HK-2 (cell line): Measurements from ENCODE around the gene TMEM150B.

Source experiments
- DNase-seq: peaks from one replicate; pipeline ENCODE4 v3.0.0-alpha.2; 2018; ENCODE audit not compliant: unreplicated experiment

The TMEM150B gene, protein sequence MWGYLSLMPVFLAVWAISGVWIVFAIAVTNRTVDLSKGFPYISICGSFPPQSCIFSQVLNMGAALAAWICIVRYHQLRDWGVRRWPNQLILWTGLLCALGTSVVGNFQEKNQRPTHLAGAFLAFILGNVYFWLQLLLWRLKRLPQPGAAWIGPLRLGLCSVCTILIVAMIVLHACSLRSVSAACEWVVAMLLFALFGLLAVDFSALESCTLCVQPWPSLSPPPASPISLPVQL

DNA sequence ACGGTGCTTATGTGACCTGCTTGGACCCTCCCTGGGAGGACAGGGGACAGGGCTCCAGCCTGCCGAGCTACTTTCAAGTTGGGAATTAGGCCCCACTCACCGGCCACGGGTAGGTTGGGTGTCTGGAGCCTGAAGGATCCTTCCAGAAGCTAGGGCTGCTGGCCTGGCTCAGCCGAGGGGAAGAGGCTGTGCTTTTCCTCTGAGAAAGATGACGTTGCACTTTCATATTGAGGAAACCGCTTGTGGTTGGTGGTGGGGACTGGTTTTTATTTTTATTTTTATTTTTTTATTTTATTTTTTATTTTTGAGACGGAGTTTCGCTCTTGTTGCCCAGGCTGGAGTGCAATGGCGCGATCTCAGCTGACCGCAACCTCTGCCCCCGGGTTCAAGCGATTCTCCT, at the start of gene TMEM150B:
Gene TMEM150B (minus strand): TSS at position 170 of the 400 bp plus-strand sequence. CDS start 4,305 bp downstream, outside the sequence.
- DNase-seq = no peak

DNA sequence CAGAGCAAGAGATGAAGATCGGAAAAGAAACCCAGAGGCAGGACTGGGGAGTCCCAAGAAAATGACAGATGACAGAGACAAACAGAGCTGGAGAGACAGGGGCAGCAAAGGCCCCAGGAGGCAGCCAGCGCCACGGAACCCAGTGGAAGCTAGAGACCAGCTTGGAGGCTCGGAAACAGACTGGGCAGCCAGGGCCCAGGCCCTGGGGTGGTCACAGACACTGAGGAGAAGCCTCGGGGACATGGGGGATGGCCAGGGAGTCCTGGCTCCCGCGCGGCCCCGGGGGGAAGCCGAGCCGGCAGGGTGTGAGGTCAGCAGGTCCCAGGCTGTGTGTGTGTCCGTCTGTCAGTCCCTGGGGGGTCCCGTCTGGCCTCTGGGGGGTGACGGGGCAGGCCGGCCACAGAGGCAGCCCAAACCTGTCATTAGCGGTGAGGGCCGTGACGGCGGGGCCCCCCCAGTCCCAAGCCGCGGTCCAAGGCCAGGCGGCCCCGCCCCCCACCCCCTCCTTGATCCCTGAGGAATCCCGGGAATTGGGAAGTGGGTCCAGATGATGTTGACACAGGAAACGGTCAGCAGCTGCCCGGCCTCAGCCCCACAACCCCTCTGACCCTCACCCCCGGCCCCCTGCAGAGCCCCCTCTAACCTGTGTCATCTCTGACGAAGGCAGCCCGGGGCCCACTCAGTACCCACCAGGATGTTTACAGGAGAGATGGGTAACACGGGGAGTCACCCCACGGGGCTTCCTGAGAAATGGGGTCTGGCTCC, 49.0 kb upstream of the TMEM150B start:
- peak; percentile 84 for DNase-seq

DNA sequence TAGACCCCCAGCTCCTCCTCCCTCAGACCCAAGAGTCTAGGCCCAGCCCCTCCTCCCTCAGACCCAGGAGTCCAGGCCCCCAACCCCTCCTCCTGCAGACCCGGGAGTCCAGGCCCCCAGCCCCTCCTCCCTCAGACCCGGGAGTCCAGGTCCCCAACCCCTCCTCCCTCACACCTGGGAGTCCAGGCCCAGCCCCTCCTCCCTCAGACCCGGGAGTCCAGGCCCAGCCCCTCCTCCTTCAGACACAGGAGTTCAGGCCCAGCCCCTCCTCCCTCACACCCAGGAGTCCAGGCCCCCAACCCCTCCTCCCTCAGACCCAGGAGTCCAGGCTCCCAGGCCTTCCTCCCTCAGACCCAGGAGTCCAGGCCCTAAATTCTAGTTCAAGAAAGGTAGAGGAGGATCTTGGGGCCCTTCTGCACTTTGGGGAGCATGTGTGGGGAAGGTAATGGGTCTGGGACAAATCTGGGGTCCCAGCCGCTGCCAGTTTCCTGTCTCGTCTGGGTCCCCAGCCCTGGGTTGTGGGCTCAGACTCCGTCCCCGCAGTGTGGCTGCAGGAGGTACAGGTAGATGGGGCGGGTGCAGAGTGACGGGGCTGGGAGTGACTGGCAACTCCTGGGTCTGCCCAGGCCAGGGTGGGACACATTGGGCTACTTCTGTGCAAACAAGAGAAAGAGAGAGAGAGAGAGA, 48.3 kb upstream of the TMEM150B start:
- peak; percentile 55 for DNase-seq

DNA sequence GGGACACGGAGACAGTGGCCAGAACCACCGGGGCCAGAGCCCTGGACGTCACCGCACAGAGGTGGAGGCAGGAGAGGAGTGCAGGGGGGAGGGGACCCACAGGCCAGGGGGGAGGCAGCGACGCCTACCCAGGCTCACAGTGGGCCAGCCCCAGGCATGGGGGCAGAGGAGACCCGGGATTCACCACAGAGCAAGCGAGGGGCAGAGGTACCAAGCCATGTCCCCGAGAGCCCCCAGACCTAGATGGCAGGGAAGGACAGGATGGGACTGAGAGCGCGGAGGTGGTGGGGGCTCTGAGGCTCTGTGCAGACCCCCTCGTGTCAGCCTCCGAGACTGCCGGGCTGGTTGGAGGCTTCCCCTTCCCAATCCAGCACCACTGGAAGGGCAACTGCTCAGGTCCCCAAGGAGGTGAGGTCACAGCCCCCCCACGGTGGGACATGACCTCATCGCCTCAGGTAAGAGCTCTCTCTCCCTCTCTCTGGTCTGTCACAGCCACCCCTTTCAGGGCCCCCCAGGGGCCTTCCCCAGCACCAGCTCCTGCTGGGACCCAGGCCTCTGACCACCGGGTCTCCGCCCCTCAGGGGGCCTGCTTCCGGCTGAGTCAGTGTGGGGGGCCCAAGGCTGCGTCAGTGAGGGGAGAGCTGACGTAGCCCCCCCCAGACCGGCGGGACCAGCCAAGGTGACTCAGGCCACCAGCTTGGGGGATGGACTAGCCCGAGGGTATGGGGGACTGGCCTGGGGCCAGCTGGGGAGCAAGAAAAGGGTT, 47.4 kb upstream of the TMEM150B start:
- DNase-seq = peak; percentile 88

DNA sequence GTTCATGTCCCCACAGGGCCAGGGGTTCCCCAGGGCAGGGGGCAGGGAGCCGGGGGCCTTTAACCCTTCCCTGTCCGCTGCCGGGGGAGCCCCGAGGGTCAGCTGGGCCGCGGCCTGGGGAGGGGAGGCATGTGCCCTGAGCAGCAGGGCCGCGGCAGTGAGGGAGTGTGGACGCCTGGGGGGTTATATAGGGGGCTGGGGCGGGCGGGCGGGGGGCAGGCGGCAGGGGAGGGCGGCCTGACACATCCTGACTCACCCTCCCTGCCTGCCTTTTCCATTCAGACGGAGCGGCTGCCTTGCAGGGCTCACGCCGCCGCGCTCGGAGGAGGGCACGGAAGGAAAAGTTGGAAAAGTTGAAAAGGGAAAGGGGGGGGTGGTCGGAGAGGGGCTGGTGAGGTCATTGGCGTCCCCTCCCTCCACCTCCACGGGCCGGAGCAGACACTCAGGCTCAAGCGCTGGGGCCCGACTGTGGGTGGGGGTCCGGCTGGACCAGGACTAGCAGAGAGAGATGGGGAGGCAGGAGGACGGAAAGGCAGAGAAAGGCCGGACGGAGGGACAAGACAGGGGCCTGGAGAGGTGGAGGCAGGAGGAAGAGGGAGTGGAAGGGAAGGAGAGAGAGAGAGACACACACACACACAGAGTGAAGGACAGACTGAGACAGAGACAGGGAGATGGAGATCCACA, 45.3 kb upstream of the TMEM150B start, which contains the start of gene IL11:
Gene IL11 (minus strand): TSS at position 159 of the 684 bp plus-strand sequence. CDS start 153 bp downstream, at position 6.
- DNase-seq = peak; percentile 84

DNA sequence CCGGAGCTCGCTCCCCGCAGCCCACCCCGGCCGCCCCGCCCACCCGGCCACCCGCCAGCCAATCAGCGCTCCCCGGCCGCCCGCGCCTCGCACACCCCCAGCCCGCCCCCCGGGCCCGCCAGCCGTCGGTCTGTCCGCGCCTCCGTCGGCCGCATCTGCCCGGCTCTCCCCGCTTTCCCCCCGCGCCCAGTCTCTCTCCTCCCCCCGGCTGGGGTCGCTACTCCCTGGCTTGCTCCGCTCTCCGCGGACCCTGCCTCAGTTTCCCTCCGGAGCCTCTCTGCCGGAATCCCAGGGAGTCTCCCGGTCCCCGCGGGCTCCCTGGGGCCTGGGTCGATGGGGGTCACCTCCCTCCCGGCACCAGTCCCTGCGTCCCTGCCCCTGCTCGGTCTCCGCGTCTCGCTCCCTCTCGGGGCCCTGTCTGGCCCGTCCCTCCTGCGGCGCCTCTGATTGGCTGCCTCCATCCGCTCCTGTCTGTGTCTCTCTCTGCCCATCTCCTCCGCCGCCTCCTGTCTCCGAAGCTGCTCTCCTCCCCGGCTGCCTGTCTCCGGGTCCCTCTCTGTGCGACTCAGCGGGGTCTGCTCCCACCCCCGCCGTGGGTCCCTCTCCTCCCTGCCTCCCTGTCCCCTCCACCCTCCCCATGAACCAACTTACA, 44.6 kb upstream of the TMEM150B start:
- DNase-seq = peak; percentile 83

DNA sequence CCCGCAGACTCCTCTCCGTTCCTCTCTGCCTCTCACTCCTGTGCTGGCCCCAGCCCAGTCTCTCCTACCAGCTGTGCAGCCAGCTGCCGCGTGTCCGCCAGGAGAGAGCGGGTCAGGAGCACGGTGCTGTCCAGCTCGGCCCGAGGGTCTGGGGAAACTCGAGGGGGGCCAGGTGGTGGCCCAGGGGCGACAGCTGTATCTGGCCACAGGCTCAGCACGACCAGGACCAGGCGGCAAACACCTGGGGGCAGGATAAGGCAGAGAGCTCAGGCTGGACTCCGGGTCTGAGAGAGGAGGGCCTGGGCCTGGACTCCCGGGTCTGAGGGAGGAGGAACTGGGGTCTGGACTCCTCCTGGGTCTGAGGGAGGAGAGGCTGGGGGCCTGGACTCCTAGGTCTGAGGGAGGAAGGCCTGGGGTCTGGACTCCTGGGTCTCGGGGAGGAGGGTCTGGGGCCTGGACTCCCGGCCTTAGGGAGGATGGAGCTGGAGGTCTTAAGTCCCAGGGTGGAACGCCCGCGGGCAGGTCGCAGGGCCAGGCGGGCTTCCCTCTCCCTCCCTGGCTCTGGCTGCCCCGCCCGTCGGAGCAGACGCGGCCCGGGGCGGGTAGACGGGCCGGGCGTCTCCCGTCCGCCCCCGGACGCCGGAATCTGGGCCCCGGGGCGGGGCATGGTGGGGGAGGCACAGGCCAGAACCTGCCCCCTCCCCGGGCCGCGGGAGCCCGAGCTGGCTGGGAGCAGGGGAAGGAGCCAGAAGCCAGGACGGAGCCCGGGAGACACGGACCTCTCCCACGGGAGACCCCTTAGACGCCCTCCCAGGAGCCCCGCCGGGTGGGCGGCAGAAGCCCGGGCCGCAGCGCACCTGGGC, 43.8 kb upstream of the TMEM150B start:
- peak; percentile 59 for DNase-seq

DNA sequence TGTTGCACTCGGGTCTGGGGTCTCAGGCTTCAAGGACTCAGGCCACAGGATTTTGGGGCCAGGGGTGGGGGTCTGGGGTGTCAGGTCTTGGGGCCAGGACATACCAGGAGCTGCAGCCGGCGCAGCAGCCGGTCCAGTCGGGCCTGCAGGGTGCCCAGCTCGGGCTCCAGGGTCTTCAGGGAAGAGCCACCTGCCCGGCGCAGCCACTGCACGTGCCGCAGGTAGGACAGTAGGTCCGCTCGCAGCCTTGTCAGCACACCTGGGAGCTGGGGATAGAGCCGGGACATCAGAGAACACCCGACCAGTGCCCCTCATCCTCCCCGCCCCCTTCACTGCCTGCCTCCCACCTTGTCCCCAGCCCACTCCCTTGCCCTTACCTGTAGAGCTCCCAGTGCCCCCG, 43.0 kb upstream of the TMEM150B start:
- DNase-seq = no peak

DNA sequence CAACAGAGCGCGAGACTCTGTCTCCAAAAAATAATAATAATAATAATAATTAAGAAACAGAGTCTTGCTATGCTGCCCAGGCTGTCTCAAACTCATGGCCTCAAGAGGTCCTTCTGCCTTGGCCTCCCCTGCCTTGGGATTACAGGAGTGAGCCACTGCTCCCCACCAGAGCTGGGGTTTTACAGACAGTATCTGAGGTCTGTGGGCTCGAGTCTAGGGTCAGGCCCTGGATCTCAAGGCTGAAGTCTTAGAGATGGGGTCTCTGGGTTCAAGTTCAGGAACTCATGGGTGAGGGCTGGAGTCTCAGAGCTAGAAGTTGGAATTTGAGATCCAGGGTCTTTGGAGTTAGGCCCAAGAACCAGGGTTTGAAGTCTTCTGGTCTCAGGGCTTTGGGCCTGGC, 41.6 kb upstream of the TMEM150B start:
- DNase-seq = no peak

DNA sequence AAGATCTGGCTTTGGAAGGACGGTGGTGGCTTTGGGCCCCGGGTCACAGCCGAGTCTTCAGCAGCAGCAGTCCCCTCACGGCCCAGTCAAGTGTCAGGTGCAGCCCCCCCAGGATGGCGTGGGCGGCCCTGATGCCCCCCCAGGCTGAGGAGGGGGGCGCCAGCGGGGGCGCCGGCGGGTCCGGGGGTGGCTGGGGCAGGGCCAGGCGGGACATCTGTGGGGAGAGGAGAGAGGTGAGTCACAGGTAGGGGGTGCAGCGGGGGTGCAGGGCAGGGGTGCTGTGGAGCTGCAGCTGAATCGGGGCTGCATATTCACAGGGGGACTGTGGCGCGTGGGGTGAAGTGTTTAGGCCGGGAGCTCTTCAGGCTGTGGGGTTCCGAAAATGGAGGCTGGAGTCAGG, 40.8 kb upstream of the TMEM150B start:
- DNase-seq = no peak

DNA sequence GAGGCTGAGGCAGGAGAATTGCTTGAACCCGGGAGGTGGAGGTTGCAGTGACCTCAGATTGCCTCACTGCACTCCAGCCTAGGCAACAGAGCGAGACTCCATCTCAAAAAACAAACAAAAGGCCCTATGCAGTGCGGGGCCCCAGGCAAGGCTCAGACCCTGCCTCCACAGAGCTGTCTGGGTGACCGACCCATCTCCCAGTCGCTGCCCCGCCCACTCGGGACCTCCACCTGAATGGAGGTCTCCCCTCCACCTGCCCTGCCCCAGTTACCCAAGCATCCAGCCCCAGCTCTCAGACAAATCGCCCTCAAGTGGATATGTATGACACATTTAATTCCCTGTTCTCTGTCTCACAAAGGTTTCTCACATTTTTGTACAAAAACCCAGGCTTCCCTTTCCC, 40.1 kb upstream of the TMEM150B start:
- DNase-seq = no peak

DNA sequence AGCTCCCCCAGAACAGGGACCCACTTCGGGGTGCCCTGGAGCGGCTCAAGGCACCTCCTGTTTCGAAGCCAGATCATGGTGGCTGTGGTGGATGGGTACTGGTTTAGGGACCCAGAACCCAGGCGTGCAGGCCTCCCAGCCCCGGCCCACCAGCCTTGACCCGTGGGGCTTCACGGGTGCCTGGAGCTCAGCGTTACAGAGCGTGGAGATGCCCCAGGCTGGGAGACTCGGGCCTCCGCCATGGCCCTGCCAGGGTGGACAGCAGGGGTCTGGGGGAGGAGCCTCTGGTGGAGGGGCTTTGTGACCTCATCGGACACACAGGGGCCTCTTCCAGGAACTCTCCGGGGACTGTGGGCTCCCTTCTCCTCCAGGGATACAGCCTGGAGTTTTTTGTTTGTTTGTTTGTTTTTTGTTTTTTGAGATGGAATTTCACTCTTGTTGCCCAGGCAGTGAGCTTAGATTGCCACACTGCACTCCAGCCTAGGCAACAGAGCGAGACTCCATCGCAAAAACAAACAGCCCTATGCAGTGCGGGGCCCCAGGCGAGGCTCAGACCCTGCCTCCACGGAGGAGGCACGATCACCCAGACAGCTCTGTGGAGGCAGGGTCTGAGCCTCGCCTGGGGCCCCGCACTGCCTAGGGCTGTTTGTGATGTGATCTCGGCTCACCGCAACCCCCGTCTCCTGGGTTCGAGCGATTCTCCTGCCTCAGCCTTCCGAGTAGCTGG, 38.0 kb upstream of the TMEM150B start, which contains the start of gene GARIN5B:
Gene GARIN5B (minus strand): TSS at position 271 of the 727 bp plus-strand sequence. CDS start 194 bp downstream, at position 77.
- no peak for DNase-seq

DNA sequence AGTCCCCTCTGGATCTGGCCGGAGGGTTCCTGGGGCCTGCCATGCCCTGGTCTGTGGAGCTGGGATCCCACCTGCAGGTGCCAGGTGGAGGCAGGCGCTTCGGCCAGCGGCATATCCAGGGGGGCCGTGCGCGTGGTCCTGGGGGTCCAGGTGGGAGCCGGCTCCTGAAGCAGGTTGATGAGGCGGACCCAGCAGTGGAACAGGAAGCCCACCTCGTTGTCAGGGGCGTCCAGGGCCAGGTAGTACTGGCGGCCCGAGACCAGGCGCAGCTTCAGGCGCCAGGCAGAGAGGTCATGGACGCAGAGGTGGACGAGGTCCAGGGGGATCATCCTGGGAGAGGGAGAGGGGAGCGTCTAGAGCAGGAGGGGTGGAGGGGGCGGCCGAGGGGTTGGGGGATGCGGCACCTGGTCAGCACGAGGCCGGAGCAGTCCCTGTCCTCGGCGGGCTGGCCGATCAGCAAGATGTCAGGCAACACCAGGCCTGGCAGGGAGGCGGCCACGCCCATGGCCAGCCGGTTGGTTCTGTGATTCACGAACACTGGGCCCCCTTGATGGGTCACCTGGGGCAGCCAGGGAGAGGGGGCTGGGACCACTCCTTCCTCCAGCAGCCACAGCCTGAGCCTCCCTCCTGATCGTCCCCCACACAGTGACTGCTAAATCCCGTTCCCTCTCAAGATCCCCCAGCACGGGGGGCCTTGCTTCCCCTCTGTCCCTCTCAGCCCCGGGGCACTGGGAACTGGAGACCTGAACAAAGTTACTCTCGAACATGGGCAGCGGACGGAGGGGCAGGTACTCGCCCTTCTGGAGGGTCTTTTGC, 37.2 kb upstream of the TMEM150B start:
- no peak for DNase-seq

DNA sequence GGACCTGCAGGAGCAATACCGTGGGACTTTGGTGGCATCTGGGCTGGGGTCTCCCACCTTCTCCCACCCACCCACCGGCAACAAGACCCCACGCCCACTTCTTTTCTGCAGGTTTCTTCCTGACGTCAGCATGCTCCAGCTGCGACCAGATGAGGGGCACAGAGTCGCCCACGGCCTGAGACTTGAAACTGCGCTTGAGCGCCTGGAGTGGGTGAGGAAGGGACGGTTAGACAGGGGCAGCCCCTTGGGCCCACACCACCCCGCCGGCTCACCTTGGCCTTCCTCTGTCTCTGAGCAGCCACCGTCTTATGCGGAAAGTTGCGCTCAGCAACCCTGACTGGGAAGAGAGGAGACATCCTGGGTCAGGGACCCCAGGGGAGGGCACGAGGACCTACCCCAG, 35.8 kb upstream of the TMEM150B start:
- no peak for DNase-seq

DNA sequence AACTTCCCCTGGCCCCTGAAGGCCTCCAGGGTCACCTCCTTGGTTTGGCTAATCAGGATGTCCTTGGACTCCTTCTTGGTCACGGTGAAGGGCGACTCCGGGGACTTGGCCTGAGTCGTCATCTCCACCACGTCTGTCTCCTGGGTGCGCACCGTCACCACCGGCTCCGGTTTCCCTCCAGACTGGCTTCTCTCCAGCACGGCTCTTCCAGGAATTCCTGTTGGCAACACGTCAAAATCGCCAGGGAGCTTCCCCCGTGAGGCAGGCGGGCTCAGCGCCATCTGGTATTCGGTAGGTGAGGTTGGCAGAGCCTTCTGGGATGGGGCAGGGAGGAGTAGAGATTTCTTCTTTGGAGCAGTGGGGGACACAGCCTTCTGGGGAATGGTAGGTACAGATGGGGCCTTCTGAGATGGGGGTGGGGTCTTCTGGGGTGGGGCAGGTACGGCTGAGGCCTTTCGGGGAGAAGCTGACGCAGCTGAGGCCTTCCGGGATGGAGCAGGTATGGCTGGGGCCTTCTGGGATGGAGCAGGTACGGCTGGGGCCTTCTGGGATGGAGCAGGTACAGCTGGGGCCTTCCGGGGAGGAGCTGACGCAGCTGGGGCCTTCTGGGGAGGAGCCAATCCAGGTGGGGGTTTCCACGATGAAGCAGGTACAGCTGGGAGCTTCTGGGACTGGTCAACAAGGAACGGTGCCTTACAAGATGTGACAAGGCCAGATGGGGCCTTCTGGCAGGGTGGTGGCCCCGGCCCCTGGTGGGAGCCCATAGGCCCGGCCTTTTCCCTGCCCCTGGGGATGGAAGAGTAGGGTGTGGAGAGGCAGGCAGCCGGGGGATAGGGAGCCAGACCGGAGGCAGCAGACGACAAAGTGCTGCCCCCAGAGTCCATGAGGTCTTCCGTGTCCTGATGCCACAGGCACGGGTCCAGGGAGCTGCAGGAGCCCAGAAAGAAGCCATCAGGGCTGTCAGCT, 34.1 kb upstream of the TMEM150B start:
- DNase-seq = no peak

DNA sequence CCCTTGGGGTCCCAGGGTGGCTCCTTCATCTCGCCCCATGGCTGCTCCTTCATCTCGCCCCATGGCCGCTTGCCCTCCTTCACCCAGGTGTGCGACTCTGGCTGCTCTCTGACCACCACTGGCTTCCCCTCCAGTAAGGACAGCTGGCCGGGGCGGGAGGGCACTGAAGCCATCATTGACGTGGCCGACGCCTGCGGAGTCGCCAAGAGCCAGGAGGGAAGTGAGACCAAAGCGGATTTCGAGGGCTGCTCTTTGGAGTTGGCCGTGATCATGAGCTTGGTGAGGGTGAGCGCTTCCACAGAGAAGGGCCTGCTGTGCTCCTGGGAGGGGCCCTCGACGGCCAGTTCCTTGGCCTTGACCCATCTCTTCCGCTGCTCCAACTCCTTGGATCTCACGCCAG, 33.4 kb upstream of the TMEM150B start:
- no peak for DNase-seq
